Left renal pelvis (tissue), 4 donors: ENCODE measurements around the gene AHDC1. TPM values are rescaled to one million over a fixed set of nuclear protein-coding genes. Genes with fewer than 3 reads are reported as not detected.
"Not testable (repeated sequence)": the region's sequence is repeated elsewhere in the genome, so short reads cannot be mapped to it uniquely, and the experiment has no call there.

ENCODE experiments used
- DNase-seq, 4 donors: peaks; one replicate each; pipeline ENCODE4 v3.0.0-alpha.2; 2013; ENCODE audit warnings: low read depth in 4 of 4, low spot score in 3 of 4
- polyA plus RNA-seq, 4 donors: library from polyadenylated mRNA; unstranded; fragments of 120-200 nt; gene quantifications; one replicate each; pipeline ENCODE4 v1.2.1, GENCODE V29; 2013; ENCODE audit not compliant: insufficient read length in 4 of 4

AHDC1 gene
- polyA plus RNA-seq, 4 donors: 35.9 to 63.8 (median 52.3) TPM

DNA sequence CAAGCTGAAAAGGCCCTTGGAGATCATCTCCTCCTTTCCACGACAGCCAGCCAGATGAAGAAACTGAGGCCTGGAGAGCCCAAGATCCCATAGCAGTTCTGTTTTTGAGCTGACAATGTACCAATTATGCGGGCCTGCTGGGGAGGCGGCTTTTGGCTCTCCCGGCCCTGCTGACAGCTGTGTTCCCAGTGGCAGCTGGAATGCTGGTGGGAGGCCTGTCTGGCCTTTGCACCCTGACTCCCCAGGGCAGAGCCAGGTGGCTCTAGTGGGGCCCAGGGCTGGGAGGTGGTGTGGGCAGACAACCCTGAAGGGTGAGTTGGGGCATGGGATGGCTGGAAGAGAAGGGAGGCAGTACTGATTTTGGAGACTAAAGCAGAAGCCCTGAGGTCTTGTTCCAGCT lies 83.3 kb downstream of the AHDC1 start:
- DNase-seq: no peak

DNA sequence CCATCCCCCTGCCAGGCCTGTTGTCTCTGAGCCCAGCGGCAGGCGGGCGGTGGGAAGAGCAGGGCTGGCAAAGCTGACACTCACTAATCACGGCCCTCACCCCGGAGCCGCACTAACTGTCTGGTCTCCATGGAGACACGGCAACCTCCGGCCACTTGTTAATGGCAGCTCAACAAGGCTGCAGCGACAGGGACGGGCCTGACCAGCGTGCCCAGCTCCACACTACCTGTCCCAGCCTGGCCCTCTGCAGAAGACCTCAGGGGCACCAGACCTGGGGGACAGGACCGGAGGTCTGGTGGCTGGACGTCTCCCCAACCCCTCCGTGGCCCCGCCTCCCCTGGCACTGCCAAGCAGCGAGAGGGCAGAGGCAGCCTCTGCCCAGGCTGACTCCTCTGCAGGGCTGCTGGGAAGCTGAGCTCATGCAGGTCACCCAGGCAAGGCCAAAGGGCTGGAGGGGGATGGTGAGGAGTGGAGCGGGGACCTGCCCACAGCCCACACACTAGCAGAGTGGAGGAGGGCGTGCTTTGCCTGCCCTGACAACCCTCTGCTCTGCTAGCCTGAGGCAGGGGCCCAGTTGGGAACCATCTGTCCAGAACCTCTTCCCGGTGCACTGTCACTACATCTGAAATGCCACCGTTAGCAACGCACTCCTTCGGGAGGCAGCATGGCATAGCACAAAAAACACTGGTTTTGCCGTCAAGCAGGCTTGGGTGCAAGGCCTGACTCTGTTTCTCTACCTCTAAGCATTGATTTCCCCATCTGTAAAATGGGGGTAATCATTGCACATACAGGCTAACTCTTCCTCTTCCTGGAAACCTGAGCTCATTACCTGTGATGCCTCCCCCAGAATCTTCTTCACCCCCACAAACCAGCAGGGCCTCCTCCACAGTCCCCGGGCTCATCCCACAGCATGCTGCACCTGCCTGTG lies 84.3 kb downstream of the AHDC1 start:
- DNase-seq: no peak

DNA sequence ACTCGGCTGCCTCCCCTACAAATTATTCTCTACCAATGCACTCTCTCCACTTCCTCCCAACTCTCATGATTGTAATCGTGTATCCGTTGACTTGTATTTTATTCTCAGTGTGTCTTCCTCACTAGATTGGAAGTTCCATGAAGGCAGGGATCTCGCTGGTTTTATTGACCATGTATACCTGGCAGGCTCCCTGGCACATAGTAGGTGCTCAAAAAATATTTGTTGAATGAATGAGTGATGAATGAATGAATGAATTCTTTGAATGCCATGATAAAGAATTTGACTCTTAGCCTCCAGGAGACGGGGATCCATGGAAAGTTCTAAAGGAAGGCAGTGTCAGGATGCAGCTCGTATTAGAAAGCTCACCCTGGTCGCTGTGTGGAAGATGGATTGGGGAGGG lies 85.1 kb downstream of the AHDC1 start:
- no peak for DNase-seq

DNA sequence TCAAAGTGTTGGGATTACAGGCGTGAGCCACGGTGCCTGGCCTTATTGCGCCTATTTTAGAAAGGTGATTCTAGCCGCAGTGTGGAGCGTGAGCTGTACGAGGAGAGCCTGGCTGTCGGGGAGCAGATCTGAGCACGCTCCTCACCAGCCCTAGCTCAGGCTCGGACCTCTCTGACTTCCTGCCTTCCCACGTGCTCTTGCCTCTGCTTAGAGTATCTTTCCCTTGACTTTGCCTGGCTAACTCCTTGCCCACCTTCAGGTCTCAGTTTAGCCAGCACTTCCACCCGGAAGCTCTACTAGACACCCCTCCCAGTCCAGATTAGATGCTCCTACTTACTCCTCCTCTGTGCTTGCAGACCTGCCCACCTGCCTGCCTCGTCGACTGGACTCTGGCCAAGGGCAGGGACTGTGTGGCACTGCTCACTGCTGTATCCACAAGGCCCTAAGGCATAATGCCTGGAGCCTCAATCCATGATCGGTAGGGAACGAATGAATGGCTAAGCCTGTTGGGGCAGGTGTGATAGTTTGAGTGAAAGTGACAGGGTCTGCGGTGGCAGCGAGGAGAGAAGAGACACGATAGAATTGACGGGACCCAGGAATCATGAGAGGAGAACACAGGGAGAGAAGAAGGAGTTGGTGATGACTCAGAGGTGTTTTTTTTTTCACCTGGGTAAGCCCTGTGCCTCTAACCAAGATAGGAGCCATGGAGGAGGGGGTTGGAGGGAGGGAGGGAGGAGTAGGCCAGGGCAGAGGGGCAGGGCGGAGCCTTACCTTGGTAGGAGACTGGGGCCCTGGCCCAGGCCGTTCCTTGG lies 85.8 kb downstream of the AHDC1 start:
- DNase-seq: no peak

DNA sequence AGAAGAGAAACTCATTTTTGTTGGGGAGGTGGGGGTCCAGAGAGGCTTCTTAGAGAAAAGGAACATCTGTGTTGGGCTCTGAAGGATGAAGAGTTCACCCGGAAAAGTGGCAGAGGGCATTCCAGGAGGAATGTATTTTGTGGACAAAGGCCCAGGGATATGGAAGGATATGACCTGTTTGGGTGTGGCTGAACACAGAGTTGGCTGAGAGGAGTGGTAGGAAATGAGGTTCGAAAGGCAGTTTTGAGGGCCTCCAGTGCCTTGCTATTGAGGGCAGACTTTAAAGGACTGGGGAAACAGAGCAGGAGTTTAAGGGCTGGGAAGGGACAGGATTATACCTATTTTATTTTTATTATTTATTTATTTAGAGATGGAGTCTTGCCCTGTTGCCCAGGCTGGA lies 86.6 kb downstream of the AHDC1 start:
- no peak for DNase-seq

DNA sequence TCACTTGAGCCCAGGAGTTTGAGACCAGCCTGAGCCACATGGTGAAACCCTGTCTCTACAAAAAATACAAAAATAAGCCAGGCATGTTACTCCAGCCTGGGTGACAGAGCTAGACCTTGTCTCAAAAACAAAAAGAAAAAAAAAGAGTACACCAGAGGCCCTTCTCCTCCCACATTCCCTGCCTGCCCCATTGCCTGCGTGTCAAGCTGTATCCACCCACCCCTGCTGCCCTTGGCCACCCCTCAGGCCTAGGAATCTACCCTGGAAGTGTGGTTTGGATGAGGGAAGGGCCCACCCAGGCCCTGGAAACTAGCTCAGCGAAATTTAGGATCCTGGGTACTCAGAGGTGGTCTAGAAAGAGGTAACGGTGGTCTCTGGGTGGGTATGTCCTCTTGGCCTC lies 88.3 kb downstream of the AHDC1 start:
- no peak for DNase-seq

DNA sequence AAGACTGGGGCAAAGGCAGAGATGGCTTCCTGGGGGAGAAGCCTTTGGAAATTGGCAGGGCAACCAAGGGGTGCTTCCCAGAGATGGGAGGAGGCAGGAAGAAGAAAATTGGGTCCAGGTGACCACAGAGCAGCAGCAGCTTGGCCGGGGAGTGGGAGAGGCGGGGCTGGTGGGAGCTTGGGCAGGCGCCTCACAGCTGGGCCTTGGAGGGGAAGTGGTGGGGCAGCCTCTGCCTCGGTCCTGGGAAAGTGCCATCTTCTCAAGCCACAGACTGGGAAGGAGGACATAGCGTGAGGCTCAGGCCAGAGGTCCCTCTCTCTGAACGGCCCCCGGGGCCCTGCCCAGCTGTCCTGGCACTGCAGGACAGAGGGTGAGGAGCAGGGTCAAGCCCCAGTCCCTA lies 90.0 kb downstream of the AHDC1 start:
- DNase-seq: no peak

DNA sequence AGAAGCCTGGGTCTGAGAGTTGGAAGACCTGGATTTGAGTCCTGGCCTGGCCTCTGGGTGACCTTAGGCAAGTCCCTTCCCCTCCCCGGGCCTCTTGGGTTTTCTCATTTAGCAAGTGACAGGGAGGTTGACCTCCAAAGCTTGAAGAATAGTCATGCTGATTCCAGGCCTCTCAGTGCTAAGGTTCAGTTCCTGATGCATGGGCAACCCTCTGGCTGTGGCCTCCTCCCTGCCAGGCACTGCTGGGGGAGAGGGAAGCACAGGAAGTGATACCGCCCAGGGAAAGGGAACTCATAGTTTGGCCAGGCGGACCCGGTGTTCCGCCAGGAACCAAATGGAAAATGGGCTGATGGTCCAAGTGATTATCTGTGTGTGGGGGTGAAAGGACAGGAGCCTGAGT lies 90.4 kb downstream of the AHDC1 start:
- DNase-seq: no peak

DNA sequence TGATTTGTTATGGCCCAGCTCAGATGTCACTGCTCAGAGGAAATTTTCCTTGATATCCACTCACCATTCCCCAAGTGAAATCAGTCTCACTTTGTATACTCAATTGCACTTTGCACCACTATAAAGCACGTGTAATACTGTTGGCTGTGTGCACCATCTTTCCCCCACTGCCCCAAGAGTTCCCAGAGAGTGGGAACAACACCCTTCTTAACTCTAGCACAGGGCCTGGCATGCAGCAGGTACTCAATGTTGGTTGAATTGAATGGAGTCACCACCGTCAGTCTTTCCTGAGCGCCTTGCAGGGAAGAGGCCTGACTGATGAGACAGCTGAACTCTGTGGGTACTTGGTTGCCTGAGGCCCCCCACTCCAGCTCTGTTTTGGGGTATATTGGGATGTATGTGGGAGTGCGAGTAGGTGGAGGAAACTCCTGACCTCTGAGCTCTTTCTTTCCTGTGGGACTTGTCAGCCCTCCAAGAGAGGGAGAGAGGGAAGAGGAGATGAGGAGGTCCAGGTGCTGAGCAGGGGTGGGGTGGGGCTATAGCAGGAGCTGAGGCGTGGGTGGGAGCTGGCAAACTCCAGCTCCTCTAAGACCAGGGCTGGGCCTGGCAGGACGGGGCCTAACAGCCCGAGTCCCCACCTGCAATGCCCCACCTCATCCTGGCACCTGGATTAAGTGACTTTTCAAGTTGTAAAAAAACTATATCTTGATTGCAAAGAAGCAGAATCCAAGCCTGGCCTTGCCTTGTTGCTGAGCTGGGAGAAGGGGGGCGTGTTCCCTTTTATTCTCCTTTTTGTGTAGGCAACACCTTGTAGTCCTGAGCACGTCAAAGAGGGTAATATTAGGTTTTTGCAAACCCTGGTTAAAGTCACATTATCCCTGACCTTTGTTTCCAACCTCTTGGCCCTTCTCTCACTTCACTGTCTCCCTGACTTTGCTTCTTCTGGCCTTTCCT lies 94.5 kb downstream of the AHDC1 start:
- no peak for DNase-seq

DNA sequence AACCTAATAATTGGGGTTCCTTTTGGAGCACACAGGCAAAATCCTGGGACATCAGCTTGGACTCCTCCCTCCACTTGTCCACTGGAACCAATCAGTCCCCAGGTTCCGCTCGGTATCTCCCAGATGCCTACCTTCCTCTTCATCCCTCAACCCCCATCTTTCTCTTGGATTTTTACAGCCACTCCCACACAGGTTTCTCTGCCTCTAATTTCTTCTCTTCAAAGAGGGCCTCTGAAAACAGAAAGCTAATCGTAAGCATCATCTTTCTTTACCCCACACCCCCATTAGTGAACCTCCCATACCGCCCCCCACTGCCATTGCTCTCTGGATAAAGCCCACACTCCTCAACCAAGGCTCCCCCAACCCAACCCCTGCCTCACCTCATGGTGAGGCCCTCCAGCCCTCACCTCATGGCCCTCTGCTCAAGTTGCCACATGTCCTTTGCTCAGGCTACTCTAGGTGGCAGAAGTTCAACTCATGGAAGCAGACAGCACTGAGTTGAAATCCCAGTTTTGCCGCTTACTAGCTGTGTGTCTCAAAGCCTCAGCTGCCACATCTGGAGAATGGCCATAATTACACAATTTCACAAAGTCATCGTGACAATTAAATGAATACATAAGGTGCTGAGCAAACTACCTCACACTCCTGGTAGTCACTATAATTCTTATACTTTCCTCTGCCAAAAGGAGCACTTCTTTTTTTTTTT lies 95.8 kb downstream of the AHDC1 start:
- DNase-seq: no peak

DNA sequence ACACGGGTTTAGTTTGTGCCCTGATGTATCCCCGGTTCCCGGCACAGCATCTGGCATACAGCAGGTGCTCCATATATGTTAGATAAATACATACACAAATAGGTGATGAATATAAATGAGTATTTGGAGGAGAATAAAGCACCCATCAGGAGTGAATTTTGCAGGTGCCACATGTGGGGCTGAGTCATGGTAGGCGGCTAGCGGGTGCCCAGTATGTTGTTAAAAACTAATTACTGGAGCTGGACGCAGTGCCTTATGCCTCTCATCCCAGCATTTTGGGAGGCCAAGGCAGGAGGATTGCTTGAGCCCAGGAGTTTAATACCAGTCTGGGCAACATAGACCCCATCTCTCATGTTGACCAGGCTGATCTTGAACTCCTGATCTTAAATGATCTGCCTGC lies 97.2 kb downstream of the AHDC1 start:
- DNase-seq: no peak

DNA sequence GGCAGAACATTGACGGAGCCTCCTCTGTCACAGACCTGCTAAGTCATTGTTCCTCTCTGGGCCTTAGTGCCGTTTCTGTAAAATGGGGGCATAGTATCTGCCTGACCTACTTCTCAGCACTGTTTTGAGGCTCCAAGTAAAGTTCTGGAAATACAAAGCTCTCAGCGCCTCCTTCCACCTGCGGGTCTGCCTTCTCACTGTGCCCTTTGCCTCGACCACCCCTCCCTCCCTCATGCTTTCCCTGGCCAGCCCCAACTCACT lies 98.6 kb downstream of the AHDC1 start:
- no peak for DNase-seq

DNA sequence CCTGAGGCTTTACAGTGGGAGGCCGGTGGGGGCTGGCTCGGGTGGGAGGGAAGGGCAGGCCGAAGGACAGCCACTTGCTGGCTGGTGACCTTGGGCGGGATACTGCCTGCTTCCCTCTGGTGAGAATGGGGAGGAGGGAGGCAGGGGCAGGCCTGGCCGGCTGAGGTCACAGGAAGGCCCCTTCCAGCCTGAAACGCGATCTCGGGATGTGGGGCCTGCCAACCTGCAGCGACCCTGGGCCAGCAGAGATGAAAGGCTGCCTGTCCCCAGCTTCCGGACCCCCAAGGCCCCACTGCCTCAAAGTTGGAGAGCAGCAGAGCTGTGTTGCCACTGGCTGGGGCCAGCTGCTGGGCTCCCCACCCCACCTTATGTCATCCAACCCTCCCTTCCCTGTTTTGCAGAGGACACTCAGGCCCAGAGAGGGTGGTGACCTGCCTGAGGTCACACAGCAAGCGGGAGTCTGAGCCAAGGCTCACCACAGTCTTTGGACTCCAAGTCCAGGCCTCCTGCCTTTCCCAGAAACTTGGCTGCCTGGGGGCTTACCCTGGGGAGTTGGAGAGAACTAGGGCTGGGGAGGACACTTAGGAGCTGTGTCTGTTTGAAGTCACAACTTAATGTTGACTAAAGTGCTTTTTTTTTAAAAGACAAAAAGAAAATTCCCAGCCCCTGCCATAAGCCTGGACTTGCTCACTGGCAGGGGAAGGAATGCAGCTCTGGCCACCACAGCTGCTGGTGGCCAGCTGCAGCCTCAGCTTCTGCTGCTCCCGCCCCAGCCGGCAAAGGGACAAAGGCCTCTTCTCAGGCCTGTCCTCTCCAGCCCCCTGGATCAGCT lies 99.1 kb downstream of the AHDC1 start:
- DNase-seq: peak in 1 of 4 donors; percentile 73

DNA sequence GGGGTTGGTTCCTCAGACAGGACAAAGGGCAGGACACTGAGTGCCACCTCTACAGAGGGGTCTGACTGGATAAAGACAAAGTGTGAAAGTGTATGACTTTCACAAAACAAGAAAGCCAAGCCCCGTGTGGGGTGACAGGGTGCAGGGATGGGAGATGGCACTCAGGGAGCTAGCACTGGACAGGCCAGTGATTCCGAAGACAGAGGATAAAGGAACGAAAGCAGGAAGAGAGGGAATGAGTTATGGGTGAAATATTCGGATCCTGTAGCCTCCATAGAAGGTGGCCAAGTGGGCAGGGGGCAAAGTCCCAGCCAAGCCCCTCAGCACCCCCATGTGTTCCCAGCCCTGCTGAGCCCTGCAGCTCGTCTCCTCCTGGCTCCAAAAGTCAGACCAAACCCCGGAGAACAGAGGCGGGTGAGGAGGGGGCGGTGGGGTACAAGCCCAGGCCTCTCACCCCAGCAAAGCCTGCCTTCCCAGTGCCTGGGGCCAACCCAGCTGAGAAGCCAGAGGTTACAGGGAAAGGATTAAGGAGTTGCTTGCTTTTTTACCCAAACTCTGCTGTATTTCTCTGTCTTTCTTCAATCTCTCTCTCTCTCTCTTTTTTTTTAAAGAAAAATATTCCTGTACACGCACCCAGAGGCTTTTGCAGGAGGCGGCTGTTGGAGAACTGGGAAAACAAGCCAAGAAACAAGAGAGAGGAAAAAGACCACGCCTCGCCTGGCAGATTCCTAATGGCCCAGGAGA lies 99.9 kb downstream of the AHDC1 start:
- no peak for DNase-seq

DNA sequence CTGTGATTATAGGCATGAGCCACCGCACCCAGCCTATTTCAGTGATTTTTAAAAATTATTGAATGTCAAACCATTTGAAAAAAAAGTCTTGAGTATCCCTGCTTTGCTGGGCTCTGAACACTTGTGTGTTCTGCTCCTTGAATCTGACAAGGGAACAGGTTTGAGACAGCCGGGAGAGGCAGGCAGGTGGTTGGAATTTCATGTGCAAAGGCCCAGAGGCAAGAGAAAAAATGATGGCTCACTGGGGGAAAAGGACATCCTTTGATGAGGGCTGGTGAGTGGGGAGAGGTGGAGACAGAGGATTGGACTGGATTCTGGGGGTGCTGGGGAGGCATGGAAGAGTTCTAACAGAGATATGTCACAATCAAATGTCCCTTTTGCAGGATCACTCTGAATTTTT lies 100.9 kb downstream of the AHDC1 start:
- no peak for DNase-seq

DNA sequence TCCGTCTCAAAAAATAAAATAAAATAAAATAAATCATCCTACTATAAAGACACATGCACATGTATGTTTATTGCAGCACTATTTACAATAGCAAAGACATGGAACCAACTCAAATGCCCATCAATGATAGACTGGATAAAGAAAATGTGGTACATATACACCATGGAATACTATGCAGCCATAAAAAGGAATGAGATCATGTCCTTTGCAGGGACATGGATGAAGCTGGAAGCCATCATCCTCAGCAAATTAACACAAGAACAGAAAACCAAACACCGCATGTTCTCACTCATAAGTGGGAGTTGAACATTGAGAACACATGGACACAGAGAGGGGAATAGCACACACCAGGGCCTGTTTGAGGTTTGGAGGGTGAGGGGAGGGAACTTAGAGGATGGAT lies 102.8 kb downstream of the AHDC1 start:
- DNase-seq: not testable (repeated sequence)

DNA sequence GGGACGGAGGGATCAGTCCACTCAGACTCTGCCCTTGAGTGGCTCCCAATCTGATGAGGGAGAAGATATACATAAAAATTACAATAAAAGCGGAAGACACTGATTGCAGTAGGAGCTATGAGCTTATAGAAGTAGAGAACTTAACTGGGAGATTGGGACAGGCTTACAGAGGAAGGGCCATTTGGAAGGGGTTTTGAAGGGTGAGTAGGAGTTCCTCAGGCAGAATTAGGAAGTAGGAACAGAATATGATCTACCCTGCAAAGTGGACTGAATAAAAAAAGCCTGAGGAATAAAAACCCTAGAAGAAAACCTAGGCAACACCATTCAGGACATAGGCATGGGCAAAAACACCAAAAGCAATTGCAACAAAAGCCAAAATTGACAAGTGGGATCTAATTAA lies 104.8 kb downstream of the AHDC1 start:
- no peak for DNase-seq

DNA sequence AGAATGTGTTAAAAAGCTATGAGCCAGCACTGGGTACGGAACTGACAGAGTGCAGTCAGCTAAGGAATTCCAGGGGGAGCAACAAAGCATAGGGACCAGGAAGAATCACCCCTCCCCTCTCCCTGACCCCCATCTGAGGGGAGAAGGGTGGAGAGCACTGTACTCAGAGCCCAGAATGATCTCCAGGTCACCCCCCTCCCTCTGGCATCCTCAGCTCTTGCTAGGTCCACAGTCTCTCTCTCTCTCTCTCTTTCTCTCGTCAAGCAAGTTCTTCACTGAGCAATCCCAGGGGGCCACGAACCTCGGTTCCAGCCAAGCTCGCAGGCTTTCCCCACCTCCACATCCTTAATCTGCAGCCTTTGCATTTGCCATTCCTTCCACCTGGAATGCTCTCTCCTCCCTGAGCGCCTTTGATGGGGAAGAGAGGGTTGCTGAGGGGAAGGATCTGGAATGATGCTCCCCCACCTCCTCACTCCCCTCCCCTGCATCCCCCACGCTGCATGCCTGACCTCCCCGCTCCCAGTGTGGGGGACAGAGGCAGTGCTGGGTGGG lies 107.3 kb downstream of the AHDC1 start:
- DNase-seq: peak in 2 of 4 donors; percentile 67 to 73
